ENCODE data around the gene PPY. TPM values are rescaled to one million over a fixed set of nuclear protein-coding genes. Genes with fewer than 3 reads are reported as not detected.

PPY gene
- total RNA-seq, 4 donors from 2014 or later, result not detected

GRCh38 chr17:43913584-43913983 lies 28.7 kb downstream of the PPY start:
- no peak for TF ChIP-seq CTCF (IDR thresholded peaks at IDR 0.05; ENCODE audit: low read depth)

- TF ChIP-seq CTCF (IDR thresholded peaks at IDR 0.05; ENCODE audit: low read depth), result no peak
Observed at GRCh38 chr17:43912635-43913304, 29.5 kb downstream of the PPY start.

GRCh38 chr17:43911904-43912303 lies 30.4 kb downstream of the PPY start:
- TF ChIP-seq CTCF (IDR thresholded peaks at IDR 0.05; ENCODE audit: low read depth), result no peak

- TF ChIP-seq CTCF (IDR thresholded peaks at IDR 0.05; ENCODE audit: low read depth), result no peak
Observed at GRCh38 chr17:43909537-43910231, 32.6 kb downstream of the PPY start.

GRCh38 chr17:43907998-43908721 lies 34.1 kb downstream of the PPY start:
- no peak for TF ChIP-seq CTCF (IDR thresholded peaks at IDR 0.05; ENCODE audit: low read depth)

- no peak for TF ChIP-seq CTCF (IDR thresholded peaks at IDR 0.05; ENCODE audit: low read depth)
Observed at GRCh38 chr17:43907425-43907981, 34.8 kb downstream of the PPY start, which contains the start of gene MPP2. Gene MPP2, minus strand, starts transcription at chr17:43907536. Its CDS starts 3,076 bp downstream, at chr17:43904460.
